ENCODE measurements around the gene CDH5. TPM values are rescaled to one million over a fixed set of nuclear protein-coding genes. Genes with fewer than 3 reads are reported as not detected.
A peak's percentile ranks its signal among the peaks of the same experiment; 100 is the strongest.

Gene CDH5
- total and polyA plus RNA-seq, 2 of the 13 experiments (the other 11 are each of a cell fraction or from before 2014, with no cell fraction given) = 0.71 to 1.1 TPM

DNA sequence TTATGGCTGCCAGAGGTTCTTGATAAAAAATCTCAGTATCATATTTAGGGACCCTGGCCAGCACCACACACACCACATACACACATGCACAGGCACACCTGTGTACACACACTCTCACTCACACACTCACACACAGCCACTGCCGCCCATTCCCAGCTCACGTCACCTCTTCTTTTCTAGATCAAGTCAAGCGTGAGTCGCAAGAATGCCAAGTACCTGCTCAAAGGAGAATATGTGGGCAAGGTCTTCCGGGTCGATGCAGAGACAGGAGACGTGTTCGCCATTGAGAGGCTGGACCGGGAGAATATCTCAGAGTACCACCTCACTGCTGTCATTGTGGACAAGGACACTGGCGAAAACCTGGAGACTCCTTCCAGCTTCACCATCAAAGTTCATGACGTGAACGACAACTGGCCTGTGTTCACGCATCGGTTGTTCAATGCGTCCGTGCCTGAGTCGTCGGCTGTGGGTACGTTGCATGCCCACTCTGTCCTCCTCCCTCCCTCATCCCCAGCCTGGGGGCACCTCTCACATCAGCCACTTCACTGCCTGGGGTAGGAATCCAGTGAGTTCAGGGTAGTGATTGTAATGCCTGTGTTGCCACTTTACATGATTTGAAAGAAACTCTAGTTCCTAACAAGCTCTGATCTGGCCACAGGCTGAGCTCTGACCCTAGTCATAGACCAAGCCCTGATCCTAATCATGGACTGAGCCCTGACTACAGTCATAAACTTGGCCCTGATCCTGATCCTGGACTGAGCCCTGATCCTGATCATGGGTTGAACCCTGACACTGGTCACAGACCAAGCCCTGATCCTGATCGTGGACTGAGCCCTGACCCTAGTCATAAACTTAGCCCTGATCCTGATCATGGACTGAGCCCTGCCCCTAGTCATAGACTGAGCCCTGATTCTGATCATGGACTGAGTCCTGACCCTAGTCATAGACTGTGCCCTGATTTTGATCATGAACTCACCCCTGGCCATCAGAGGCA is 20.4 kb downstream of the CDH5 start (continued):
- no peak for TF ChIP-seq ZNF24 (IDR thresholded peaks at IDR 0.05)
- TF ChIP-seq HNF4A (CRISPR knock-in tag; IDR thresholded peaks at IDR 0.05) = peak; percentile 57; the same call in 1 of the 2 replicates
- TF ChIP-seq ZNF296 (CRISPR knock-in tag; conservative IDR thresholded peaks at IDR 0.05) = 0 out of 2 replicates have a peak, but pooled peaks have one; percentile 5
- TF ChIP-seq, protein P1, sequence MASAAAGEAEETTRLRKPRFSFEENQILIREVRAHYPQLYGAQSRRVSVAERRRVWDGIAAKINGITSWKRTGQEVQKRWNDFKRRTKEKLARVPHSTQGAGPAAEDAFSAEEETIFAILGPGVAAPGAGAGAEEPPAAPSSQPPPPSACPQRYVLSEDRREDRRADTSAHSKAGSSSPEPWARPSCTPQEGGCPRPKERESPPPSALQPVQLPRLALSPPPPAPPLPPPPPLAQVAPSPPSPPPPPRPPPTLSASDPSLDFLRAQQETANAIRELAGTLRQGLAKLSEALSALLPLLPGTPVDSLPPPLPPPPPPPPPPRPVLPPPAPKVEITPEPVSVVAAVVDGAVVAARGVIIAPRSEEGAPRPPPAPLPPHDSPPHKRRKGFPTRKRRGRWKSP (CRISPR knock-in tag; IDR thresholded peaks at IDR 0.05) = no peak
- TF ChIP-seq ZNF605 (CRISPR knock-in tag; IDR thresholded peaks at IDR 0.05) = 0 out of 2 replicates have a peak, but pooled peaks have one; percentile 17
- no peak for TF ChIP-seq ZBTB21 (CRISPR knock-in tag; IDR thresholded peaks at IDR 0.05)
- no peak for TF ChIP-seq CEBPG (CRISPR knock-in tag; IDR thresholded peaks at IDR 0.05)
- TF ChIP-seq ZMYM2 (CRISPR knock-in tag; IDR thresholded peaks at IDR 0.05) = 0 out of 2 replicates have a peak, but pooled peaks have one; percentile 51
- TF ChIP-seq, protein P2, sequence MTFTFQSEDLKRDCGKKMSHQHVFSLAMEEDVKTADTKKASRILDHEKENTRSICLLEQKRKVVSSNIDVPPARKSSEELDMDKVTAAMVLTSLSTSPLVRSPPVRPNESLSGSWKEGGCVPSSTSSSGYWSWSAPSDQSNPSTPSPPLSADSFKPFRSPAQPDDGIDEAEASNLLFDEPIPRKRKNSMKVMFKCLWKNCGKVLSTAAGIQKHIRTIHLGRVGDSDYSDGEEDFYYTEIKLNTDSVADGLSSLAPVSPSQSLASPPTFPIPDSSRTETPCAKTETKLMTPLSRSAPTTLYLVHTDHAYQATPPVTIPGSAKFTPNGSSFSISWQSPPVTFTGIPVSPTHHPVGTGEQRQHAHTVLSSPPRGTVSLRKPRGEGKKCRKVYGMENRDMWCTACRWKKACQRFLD (CRISPR knock-in tag; IDR thresholded peaks at IDR 0.05; ENCODE audit: borderline replicate concordance) = no peak
- TF ChIP-seq TEAD3 (CRISPR knock-in tag; optimal IDR thresholded peaks at IDR 0.05; ENCODE audit: borderline replicate concordance) = peak; percentile 25
- TF ChIP-seq ELF3 (CRISPR knock-in tag; IDR thresholded peaks at IDR 0.05) = no peak
- TF ChIP-seq, protein P3, sequence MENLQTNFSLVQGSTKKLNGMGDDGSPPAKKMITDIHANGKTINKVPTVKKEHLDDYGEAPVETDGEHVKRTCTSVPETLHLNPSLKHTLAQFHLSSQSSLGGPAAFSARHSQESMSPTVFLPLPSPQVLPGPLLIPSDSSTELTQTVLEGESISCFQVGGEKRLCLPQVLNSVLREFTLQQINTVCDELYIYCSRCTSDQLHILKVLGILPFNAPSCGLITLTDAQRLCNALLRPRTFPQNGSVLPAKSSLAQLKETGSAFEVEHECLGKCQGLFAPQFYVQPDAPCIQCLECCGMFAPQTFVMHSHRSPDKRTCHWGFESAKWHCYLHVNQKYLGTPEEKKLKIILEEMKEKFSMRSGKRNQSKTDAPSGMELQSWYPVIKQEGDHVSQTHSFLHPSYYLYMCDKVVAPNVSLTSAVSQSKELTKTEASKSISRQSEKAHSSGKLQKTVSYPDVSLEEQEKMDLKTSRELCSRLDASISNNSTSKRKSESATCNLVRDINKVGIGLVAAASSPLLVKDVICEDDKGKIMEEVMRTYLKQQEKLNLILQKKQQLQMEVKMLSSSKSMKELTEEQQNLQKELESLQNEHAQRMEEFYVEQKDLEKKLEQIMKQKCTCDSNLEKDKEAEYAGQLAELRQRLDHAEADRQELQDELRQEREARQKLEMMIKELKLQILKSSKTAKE (CRISPR knock-in tag; IDR thresholded peaks at IDR 0.05; ENCODE audit: borderline replicate concordance) = peak; percentile 35; the same call in 1 of the 2 replicates
- no peak for TF ChIP-seq ZNF749 (CRISPR knock-in tag; IDR thresholded peaks at IDR 0.05; ENCODE audit: borderline replicate concordance)
- TF ChIP-seq PHF5A (CRISPR knock-in tag; IDR thresholded peaks at IDR 0.05; ENCODE audit: low read depth, unreplicated experiment) = no peak
- peak; percentile 80 for TF ChIP-seq ZMYM3 (CRISPR knock-in tag; IDR thresholded peaks at IDR 0.05)
- TF ChIP-seq, protein P4, sequence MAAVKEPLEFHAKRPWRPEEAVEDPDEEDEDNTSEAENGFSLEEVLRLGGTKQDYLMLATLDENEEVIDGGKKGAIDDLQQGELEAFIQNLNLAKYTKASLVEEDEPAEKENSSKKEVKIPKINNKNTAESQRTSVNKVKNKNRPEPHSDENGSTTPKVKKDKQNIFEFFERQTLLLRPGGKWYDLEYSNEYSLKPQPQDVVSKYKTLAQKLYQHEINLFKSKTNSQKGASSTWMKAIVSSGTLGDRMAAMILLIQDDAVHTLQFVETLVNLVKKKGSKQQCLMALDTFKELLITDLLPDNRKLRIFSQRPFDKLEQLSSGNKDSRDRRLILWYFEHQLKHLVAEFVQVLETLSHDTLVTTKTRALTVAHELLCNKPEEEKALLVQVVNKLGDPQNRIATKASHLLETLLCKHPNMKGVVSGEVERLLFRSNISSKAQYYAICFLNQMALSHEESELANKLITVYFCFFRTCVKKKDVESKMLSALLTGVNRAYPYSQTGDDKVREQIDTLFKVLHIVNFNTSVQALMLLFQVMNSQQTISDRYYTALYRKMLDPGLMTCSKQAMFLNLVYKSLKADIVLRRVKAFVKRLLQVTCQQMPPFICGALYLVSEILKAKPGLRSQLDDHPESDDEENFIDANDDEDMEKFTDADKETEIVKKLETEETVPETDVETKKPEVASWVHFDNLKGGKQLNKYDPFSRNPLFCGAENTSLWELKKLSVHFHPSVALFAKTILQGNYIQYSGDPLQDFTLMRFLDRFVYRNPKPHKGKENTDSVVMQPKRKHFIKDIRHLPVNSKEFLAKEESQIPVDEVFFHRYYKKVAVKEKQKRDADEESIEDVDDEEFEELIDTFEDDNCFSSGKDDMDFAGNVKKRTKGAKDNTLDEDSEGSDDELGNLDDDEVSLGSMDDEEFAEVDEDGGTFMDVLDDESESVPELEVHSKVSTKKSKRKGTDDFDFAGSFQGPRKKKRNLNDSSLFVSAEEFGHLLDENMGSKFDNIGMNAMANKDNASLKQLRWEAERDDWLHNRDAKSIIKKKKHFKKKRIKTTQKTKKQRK (IDR thresholded peaks at IDR 0.05; ENCODE audit: low read length) = no peak
- TF ChIP-seq, protein P5, sequence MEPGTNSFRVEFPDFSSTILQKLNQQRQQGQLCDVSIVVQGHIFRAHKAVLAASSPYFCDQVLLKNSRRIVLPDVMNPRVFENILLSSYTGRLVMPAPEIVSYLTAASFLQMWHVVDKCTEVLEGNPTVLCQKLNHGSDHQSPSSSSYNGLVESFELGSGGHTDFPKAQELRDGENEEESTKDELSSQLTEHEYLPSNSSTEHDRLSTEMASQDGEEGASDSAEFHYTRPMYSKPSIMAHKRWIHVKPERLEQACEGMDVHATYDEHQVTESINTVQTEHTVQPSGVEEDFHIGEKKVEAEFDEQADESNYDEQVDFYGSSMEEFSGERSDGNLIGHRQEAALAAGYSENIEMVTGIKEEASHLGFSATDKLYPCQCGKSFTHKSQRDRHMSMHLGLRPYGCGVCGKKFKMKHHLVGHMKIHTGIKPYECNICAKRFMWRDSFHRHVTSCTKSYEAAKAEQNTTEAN (CRISPR knock-in tag; conservative IDR thresholded peaks at IDR 0.05) = no peak
- TF ChIP-seq SSRP1 (CRISPR knock-in tag; IDR thresholded peaks at IDR 0.05) = no peak
- no peak; the same call in 1 of the 2 replicates for TF ChIP-seq TRIM24 (CRISPR knock-in tag; IDR thresholded peaks at IDR 0.05)
- no peak for TF ChIP-seq SP2 (CRISPR knock-in tag; IDR thresholded peaks at IDR 0.05)

Data from HepG2 (cell line).